Measurements from ENCODE around the gene FXN. TPM values are rescaled to one million over a fixed set of nuclear protein-coding genes. Genes with fewer than 3 reads are reported as not detected.

The FXN gene
- total and polyA plus RNA-seq, 12 donors = 7.8 to 41.8 (median 35.0) TPM

DNA sequence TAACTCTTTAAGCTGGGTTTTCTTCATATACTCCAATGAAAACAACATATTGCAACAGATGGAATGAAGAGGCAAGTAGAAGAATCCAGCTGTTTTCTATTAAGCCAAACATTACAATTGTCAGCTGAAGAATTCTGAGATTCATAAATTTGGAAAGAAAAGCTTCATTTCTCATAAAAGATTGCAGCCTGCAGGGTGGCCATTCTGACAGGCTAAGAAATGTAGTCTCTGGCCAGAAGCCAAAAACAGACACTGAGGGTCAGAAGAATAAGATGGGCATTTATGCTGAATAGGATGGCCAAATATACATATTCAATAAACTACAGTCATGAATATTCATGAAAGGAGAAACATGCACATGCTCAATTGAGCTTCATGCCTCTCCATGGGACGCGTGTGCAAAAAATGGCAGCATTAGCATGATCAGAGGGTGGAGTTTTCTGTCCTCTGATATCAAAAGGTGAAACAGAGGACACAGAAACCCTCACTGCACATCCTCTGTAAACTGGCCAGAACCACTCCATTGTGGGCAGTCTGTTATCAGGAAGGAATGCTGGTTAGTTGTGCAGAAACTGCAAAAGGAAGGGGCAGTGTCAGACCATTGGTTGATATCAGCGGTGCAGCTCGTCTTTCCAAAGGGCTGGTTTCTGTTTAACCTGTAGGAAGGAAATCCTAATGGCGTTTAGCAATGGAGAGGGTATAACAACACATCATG, 50.2 kb downstream of the FXN start:
- WGBS, 2 donors = 44% methylated on average over 5 of the region's 5 CpGs
- Histone ChIP-seq H3K27me3 (no peaks in the 10 kb centered on the region), H3K4me3 (no peak overlapping the region), H3K36me3 (no peaks in the 10 kb centered on the region), H3K9me3 (peaks cover 0 to 3% (median 0%) of the 10 kb centered on the region in 11 donors), H3K27ac (peak overlapping the region in 6 of 10 donors; percentile 24 to 66 (median 42)), H3K4me1 (peaks cover 0 to 41% (median 13%) of the 10 kb centered on the region in 9 donors)
- ATAC-seq (peak; percentile 50 to 79 (median 66)), DNase-seq (no peak)
- intact Hi-C loops (cut with DNase I) = loop anchor here in 1 of 10 donors (5.0 kb wide), 1 partner anchor 37 kb away; no protein-coding TSS in a partner anchor
- TF ChIP-seq, protein P1, sequence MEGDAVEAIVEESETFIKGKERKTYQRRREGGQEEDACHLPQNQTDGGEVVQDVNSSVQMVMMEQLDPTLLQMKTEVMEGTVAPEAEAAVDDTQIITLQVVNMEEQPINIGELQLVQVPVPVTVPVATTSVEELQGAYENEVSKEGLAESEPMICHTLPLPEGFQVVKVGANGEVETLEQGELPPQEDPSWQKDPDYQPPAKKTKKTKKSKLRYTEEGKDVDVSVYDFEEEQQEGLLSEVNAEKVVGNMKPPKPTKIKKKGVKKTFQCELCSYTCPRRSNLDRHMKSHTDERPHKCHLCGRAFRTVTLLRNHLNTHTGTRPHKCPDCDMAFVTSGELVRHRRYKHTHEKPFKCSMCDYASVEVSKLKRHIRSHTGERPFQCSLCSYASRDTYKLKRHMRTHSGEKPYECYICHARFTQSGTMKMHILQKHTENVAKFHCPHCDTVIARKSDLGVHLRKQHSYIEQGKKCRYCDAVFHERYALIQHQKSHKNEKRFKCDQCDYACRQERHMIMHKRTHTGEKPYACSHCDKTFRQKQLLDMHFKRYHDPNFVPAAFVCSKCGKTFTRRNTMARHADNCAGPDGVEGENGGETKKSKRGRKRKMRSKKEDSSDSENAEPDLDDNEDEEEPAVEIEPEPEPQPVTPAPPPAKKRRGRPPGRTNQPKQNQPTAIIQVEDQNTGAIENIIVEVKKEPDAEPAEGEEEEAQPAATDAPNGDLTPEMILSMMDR (IDR thresholded peaks at IDR 0.05) = no peak

- intact Hi-C loops (cut with DNase I) = loop anchor here in 1 of 10 donors (5.0 kb wide), 1 partner anchor 36 kb away; no protein-coding TSS in a partner anchor
- ATAC-seq (peak in 4 of 8 donors; percentile 56 to 65 (median 60)), DNase-seq (no peak)
- Histone ChIP-seq H3K4me1 (peaks cover 0 to 43% (median 15%) of the 10 kb centered on the region in 9 donors), H3K4me3 (no peak overlapping the region), H3K27ac (peak overlapping the region in 6 of 10 donors; percentile 24 to 66 (median 42)), H3K9me3 (peaks cover 0 to 3% (median 0%) of the 10 kb centered on the region in 11 donors), H3K36me3 (no peaks in the 10 kb centered on the region), H3K27me3 (no peaks in the 10 kb centered on the region)
- TF ChIP-seq, protein P1 (IDR thresholded peaks at IDR 0.05) = no peak
- WGBS, 2 donors = 87 to 88% methylated on average over 2 of the region's 2 CpGs
These were observed 50.8 kb downstream of the FXN start for GRCh38 chr9:69086312-69086711.

DNA sequence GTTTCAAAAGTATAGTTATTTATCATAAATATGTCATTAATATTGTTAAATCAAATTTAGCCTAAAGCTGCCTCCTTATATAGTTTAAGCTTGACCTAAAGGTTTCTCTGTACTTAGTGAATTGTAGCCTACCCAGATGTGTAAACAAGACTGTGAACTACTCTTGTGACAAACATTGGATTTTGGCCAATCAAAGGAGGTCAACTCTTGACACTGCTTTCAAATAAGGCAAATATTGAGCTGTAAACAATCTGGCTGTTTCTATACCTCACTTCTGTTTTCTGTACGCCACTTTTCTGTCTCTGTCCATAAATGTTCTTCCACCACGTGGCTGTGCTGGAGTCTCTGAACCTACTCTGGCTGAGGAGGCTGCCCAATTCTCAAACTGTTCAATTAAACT, 51.2 kb downstream of the FXN start:
- TF ChIP-seq, protein P1 (IDR thresholded peaks at IDR 0.05) = no peak
- Histone ChIP-seq H3K4me3 (no peak overlapping the region), H3K4me1 (peaks cover 0 to 43% (median 15%) of the 10 kb centered on the region in 9 donors), H3K27me3 (no peaks in the 10 kb centered on the region), H3K9me3 (no peaks in the 10 kb centered on the region), H3K36me3 (no peaks in the 10 kb centered on the region), H3K27ac (peak overlapping the region in 4 of 10 donors; percentile 24 to 54 (median 42))
- intact Hi-C loops (cut with DNase I) = loop anchor here in 1 of 10 donors (5.0 kb wide), 1 partner anchor 36 kb away; no protein-coding TSS in a partner anchor
- WGBS, 2 donors = 85 to 89% methylated on average over 2 of the region's 2 CpGs
- no peak for ATAC-seq
- DNase-seq = no peak

DNA sequence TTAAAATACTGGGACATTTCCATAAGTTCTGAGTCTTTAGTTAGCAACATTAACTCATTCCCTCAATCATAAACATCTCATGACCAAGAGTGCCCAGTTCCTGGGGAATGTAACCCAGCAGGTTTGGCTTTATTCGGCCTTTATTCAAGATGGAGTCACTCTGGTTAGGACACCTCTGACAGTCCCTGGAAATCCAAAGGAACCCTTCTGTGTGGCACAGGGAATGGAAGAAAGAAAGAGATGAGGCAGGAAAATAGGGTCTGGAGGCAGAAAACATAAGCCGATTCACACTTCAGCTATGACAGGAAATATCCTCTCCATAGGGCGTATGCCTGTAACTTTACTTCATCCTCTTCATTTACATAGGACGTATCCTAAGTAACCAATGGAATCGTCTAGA, 53.5 kb downstream of the FXN start:
- TF ChIP-seq, protein P1 (IDR thresholded peaks at IDR 0.05) = no peak
- no peaks in the 10 kb centered on the region for H3K27me3 ChIP-seq
- H3K27ac ChIP-seq = no peak overlapping the region
- intact Hi-C loops (cut with DNase I) = loop anchor here in 1 of 10 donors (5.0 kb wide), 1 partner anchor 33 kb away; no protein-coding TSS in a partner anchor
- 96% methylated on average over 5 of the region's 5 CpGs for WGBS, 2 donors
- H3K36me3 ChIP-seq = no peaks in the 10 kb centered on the region
- H3K9me3 ChIP-seq = no peaks in the 10 kb centered on the region
- no peak for ATAC-seq
- no peak for DNase-seq
- no peak overlapping the region for H3K4me3 ChIP-seq
- peaks cover 0 to 40% (median 15%) of the 10 kb centered on the region in 9 donors for H3K4me1 ChIP-seq
